ENCODE data around the gene AMMECR1. TPM values are rescaled to one million over a fixed set of nuclear protein-coding genes. Genes with fewer than 3 reads are reported as not detected.
"Not testable (repeated sequence)": the region's sequence is repeated elsewhere in the genome, so short reads cannot be mapped to it uniquely, and the experiment has no call there.

AMMECR1 gene
- total and polyA plus RNA-seq, 8 donors: 0.45 to 28.7 (median 3.6) TPM

DNA sequence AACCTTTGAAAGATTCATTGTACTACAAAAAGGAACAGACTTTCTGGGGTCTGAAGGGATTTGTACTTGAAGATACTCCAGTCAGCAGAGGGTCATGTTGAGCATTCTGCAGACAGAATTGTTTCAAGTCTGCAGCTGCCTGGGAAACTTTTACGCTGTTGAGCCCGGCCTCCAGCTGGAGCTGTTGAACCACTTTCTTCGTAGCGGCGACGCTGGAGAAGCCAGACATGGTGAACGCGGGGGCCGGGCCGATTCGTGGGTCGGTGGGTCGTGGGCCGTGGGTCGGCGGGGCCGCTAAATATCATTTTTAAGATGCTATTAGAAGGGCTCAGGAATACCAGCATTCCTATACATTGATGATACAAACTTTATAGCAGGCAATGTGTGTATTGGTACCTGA lies 28.8 kb upstream of the AMMECR1 start:
- Histone ChIP-seq H3K27me3 (no peaks in the 10 kb centered on the region), H3K4me3 (no peak overlapping the region), H3K9me3 (no peaks in the 10 kb centered on the region), H3K36me3 (no peaks in the 10 kb centered on the region), H3K27ac (no peak overlapping the region), H3K4me1 (no peaks in the 10 kb centered on the region)
- peak; percentile 19 to 27 for DNase-seq
- intact Hi-C loops (cut with DNase I; ENCODE audit: low total_unique reads): no loop called here
- no peak for TF ChIP-seq EP300 (IDR thresholded peaks at IDR 0.05)
- no peak for TF ChIP-seq POLR2AphosphoS5 (IDR thresholded peaks at IDR 0.05)
- no peak for TF ChIP-seq CTCF (IDR thresholded peaks at IDR 0.05)
- TF ChIP-seq POLR2A (IDR thresholded peaks at IDR 0.05): no peak
- WGBS, 5 donors: 41 to 68% (median 43%) methylated on average over 17 of the region's 17 CpGs

GRCh38 chrX:110341189-110342035 lies 23.5 kb upstream of the AMMECR1 start:
- Histone ChIP-seq H3K9me3 (no peaks in the 10 kb centered on the region), H3K4me1 (no peaks in the 10 kb centered on the region), H3K27ac (no peak overlapping the region), H3K4me3 (no peak overlapping the region), H3K27me3 (peaks cover 0 to 2% (median 0%) of the 10 kb centered on the region in 3 donors), H3K36me3 (no peaks in the 10 kb centered on the region)
- DNase-seq: no peak
- WGBS, 5 donors: 67 to 84% (median 79%) methylated on average over 11 of the region's 11 CpGs
- TF ChIP-seq POLR2A (IDR thresholded peaks at IDR 0.05) (no peak), POLR2AphosphoS5 (IDR thresholded peaks at IDR 0.05) (no peak), EP300 (IDR thresholded peaks at IDR 0.05) (no peak), CTCF (IDR thresholded peaks at IDR 0.05) (no peak)
- intact Hi-C loops (cut with DNase I; ENCODE audit: low total_unique reads): no loop called here

- H3K27ac ChIP-seq: peak overlapping the region in 1 of 5 donors; percentile 42
- WGBS, 5 donors: 42 to 61% (median 44%) methylated on average over 4 of the region's 4 CpGs
- H3K27me3 ChIP-seq: peaks cover 0 to 4% (median 0%) of the 10 kb centered on the region in 3 donors
- intact Hi-C loops (cut with DNase I; ENCODE audit: low total_unique reads): no loop called here
- DNase-seq: peak; percentile 40 to 52
- H3K4me3 ChIP-seq: no peak overlapping the region
- no peaks in the 10 kb centered on the region for H3K4me1 ChIP-seq
- TF ChIP-seq POLR2A (IDR thresholded peaks at IDR 0.05) (no peak), CTCF (IDR thresholded peaks at IDR 0.05) (no peak), EP300 (IDR thresholded peaks at IDR 0.05) (no peak), POLR2AphosphoS5 (IDR thresholded peaks at IDR 0.05) (peak in 2 of 3 donors; percentile 26 to 29)
- no peaks in the 10 kb centered on the region for H3K36me3 ChIP-seq
- H3K9me3 ChIP-seq: no peaks in the 10 kb centered on the region
Observed at GRCh38 chrX:110338935-110339334, 21.1 kb upstream of the AMMECR1 start.

- H3K36me3 ChIP-seq; H3K4me3 ChIP-seq; H3K27ac ChIP-seq; DNase-seq; H3K4me1 ChIP-seq; intact Hi-C loops (cut with DNase I; ENCODE audit: low total_unique reads); H3K27me3 ChIP-seq; H3K9me3 ChIP-seq: not testable (repeated sequence)
- 80 to 100% (median 83%) methylated on average over 1 of the region's 1 CpG for WGBS, 5 donors
Observed at GRCh38 chrX:110333458-110333857, 15.6 kb upstream of the AMMECR1 start.

GRCh38 chrX:110331444-110332030 lies 13.7 kb upstream of the AMMECR1 start:
- 69 to 88% (median 72%) methylated on average over 3 of the region's 3 CpGs for WGBS, 5 donors
- no peak for DNase-seq
- intact Hi-C loops (cut with DNase I; ENCODE audit: low total_unique reads): no loop called here
- no peak overlapping the region for H3K27ac ChIP-seq
- H3K27me3 ChIP-seq: peaks cover 0 to 4% (median 3%) of the 10 kb centered on the region in 3 donors
- no peak for TF ChIP-seq POLR2AphosphoS5 (IDR thresholded peaks at IDR 0.05)
- no peak for TF ChIP-seq EP300 (IDR thresholded peaks at IDR 0.05)
- TF ChIP-seq POLR2A (IDR thresholded peaks at IDR 0.05): no peak
- no peak for TF ChIP-seq CTCF (IDR thresholded peaks at IDR 0.05)
- no peaks in the 10 kb centered on the region for H3K36me3 ChIP-seq
- H3K9me3 ChIP-seq: no peaks in the 10 kb centered on the region
- no peak overlapping the region for H3K4me3 ChIP-seq
- H3K4me1 ChIP-seq: no peaks in the 10 kb centered on the region

- H3K4me1 ChIP-seq; intact Hi-C loops (cut with DNase I; ENCODE audit: low total_unique reads); H3K36me3 ChIP-seq; H3K4me3 ChIP-seq; H3K9me3 ChIP-seq; H3K27ac ChIP-seq; H3K27me3 ChIP-seq; DNase-seq: not testable (repeated sequence)
- 86 to 92% (median 88%) methylated on average over 1 of the region's 1 CpG for WGBS, 5 donors
Observed at GRCh38 chrX:110328613-110329012, 10.7 kb upstream of the AMMECR1 start.
